Measurements from ENCODE around the gene SEMA4B.

DNA sequence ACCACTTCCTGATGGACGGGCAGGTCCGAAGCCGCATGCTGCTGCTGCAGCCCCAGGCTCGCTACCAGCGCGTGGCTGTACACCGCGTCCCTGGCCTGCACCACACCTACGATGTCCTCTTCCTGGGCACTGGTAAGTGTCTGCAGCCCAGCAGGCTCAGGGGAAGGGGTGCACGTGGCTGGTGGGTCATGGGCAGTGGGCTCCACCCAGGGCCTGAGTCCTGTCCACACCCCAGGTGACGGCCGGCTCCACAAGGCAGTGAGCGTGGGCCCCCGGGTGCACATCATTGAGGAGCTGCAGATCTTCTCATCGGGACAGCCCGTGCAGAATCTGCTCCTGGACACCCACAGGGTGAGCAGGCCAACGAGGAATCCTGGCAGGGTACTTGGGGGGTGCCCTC, 23.9 kb downstream of the SEMA4B start:
- no peak for TF ChIP-seq SP1 (IDR thresholded peaks at IDR 0.05)
- no peak for TF ChIP-seq TARDBP (IDR thresholded peaks at IDR 0.05)
- TF ChIP-seq SUZ12 (IDR thresholded peaks at IDR 0.05), result no peak
- no peak for TF ChIP-seq BHLHE40 (IDR thresholded peaks at IDR 0.05; ENCODE audit: borderline replicate concordance)
- TF ChIP-seq ZNF384 (IDR thresholded peaks at IDR 0.05), result no peak
- no peak for TF ChIP-seq ARNT (IDR thresholded peaks at IDR 0.05)
- TF ChIP-seq FOXK2 (IDR thresholded peaks at IDR 0.05), result no peak
- TF ChIP-seq, protein P1, sequence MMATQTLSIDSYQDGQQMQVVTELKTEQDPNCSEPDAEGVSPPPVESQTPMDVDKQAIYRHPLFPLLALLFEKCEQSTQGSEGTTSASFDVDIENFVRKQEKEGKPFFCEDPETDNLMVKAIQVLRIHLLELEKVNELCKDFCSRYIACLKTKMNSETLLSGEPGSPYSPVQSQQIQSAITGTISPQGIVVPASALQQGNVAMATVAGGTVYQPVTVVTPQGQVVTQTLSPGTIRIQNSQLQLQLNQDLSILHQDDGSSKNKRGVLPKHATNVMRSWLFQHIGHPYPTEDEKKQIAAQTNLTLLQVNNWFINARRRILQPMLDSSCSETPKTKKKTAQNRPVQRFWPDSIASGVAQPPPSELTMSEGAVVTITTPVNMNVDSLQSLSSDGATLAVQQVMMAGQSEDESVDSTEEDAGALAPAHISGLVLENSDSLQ (IDR thresholded peaks at IDR 0.05), result no peak
- TF ChIP-seq FOXA1 (IDR thresholded peaks at IDR 0.05), result no peak
- TF ChIP-seq FOXM1 (IDR thresholded peaks at IDR 0.05; ENCODE audit: borderline replicate concordance), result no peak
- no peak for TF ChIP-seq HDGF (IDR thresholded peaks at IDR 0.05; ENCODE audit: borderline replicate concordance)
